LHCN-M2 (cell line): ENCODE data around the gene KCNAB1. TPM values are rescaled to one million over a fixed set of nuclear protein-coding genes. Genes with fewer than 3 reads are reported as not detected.

ENCODE experiments used
- DNase-seq: peaks from one replicate; pipeline ENCODE4 v3.0.0-alpha.2; 2012; ENCODE audit warnings: low read depth
- total RNA-seq: library from RNA; depleted of rRNA; stranded (reverse); fragments of >200 nt; gene quantifications from 2 replicates; pipeline ENCODE4 v1.2.3, GENCODE V29; 2014

Gene KCNAB1
- total RNA-seq, 1 experiment from 2014 or later = 0.57 TPM

DNA sequence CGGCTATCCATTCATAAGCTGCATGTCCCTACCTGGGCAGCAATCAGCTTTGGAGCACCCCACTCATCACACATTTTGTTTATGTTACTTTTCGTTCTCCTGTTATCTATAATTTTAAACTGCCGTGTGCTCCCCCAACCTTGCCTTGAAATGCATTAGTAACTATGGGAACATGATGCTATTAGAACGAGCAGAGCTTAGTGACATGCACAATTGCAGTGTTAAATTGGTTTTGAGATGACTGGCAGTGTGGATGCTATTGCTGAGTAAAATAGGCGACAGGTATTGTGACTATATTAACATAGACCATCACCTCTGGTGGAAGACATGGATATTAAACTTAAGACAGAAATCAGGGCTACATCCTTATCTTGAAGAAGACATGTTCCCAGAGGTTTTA lies 191.6 kb downstream of the KCNAB1 start:
- DNase-seq = no peak

DNA sequence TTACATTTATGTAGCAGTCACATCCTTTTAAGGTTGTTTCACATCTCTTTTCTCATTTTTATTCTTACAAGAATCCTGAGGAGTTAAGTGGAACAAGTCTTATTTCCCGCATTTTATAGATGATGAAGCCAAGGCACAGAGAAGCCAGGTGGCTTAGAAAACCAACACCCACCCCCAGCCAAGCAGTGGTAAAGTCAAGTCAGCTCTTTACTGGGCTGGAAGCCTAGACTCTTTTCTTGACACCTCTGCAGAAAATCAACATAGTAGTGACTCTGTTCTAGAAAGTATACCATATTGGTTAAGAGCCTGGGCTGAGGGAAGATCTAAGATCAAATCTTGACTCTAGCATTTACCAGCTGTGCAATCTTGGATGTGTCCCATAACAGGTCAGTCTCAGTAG lies 195.7 kb downstream of the KCNAB1 start:
- DNase-seq = no peak

DNA sequence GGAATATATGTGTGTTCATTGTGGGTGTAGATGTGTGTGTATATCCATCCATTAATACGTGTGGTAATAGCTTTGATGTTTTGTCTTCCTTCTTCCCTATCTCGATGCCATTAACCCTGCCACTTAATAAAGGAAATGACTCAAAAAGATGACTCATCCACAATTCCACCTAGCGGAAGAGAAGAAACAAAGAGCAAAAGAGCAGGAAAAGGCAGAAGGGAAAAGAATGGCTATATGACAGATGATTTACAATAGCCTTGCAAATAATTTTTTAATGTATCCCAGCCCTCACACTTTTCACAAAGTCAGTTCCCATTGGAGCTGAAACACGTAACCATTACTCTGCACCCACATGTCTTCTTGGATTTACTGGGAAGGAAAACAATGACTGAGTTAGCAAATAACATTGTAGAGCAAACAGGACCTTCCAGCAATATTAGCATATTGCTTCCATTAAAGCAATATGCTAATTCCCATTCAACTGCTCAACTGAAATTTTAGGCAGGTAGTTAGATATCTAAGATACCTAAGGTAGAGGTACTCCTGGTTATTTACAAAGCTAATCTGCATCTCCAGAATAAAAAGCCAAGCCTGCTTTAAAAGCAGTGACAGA lies 197.2 kb downstream of the KCNAB1 start:
- DNase-seq = peak; percentile 61

DNA sequence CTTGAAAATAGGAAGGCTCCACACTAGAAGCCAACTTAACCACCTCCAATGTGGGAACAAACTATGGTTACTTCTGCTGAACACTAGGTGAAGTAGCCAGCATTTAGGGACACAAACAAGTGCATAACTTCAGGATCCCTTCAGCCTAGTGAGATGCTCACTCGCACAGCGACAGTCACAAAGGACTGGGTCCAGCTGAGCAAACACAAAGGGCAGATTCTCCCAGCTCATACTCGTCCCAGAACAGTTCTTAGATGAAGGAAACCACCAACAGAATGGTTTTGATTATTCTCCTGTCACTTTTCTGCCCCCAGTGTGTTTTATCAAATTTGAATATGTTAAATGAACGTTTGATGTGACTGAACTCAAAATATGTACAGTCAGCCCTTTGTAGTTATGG lies 201.6 kb downstream of the KCNAB1 start:
- no peak for DNase-seq

DNA sequence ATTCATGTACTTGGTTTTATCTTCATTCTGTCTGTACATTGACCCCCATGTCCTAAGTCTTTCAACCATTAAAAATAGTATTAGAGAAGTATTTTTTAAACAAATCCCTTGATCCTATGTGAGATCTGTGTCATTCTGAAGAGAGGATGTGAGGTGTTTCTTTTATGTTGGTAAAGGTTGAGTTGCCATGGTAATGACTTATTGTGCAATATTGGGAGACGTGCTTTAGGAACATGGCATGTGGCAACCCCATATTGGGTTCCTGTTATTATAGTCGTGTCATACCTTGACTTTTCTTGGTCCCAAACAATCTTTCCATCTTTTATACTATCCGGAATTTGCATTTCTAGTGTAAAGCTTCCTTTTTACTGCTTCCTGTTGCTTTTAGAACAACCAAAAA lies 203.1 kb downstream of the KCNAB1 start:
- DNase-seq = peak; percentile 35

DNA sequence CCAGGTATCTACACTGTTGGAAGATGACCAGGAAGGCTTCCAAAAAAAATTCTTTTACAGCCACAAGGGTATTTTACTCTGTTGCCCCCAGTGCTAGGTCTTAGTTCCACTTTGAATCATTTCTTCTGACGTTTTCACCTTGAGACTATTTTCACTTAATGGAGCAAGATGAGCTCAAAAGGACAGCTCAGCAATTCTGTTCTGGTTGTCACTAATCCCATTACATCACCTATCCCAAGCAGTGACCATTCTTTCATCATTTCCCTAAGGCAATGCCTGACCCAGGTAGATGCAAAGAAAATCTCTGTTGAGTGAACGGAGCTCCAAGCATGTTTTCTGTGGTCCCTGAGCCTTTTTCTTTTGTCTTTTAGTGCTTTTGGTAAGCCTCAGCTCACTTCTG lies 210.0 kb downstream of the KCNAB1 start:
- DNase-seq = no peak

DNA sequence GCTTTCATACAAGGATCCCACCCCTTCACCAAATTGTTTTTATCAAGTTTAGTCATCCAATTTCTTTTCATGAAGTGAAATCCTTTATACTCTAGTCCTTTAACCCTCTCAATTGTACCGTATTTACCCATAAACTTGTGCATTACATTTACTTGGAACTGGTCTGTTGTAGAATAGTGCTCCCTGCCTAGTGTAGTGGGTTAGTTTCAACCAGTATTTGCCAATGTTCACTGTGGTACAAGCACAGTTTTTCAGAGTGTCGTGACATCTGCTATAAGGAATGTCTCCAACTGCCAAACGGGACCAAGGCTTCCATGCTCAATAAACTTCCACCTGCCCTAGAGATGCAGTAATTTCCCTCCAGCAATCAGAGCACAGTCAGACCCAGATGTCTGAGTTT lies 211.9 kb downstream of the KCNAB1 start:
- DNase-seq = no peak

DNA sequence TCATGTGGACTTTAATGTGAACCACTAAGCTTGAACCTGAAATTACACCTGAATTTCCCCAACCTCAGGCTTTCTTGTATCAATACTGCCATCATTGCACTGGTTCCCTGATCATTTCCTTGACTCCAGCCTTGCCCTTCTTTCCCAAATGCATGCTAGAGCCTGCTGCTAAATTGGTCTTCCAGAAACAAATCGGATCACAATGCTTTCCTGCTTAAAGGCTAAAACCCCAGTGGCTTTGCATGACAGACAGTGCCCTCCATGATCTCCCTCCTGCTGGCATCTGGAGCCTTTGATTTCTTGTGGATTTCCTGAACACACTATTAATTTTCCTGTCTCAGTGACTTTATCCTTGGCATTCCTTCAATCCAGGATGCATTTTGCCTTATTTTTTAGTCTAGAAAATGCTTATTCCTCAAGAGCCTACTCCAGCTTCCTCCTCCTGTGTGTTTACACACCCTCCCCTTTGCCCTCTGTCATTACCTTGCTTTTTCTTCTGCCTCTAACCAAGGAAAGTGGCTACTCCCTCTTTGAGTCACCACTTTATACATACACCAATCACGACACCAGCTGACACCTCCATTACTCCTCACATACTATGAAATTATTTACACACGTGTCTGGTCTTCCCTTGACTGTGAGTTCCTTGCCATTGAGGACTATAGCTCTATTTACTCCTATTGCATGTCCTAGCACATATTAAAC lies 214.6 kb downstream of the KCNAB1 start:
- no peak for DNase-seq

DNA sequence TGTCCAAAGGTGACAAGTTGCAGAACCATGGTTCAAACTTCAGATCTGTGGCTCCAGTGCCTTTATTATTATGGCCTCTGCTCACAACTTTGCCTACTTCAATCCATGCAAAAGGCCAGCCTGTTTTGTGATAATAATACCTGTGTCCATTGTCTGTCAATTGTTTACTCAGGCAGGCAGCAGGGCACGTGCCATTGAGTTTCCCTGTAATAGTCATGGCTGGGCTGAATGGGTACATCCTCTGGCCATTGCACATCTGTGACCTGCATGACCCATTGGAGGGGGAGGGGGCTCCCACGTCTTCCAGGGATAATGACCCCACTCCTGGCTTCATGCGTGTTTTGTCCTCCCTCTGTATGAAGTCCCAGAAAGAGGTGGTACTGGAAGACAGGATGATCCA lies 219.1 kb downstream of the KCNAB1 start:
- no peak for DNase-seq

DNA sequence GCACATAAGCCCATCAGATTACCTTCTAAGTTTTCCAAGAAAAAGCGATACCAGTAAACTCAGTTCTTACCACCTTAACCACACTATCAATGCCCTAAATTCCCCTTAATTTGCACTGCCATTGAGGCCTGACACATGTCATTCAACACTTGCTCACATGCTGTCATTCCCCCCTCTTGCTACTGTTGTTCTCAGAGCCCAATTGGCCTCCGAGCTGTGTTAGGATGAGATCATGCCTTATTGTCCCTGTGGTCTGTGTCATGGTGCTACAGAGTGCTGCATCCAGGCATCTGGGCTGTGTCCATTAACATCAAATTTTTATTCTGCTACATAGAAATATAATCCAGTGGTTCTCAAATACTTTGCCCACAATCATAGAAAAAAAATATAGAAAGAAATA lies 221.0 kb downstream of the KCNAB1 start:
- DNase-seq = no peak

DNA sequence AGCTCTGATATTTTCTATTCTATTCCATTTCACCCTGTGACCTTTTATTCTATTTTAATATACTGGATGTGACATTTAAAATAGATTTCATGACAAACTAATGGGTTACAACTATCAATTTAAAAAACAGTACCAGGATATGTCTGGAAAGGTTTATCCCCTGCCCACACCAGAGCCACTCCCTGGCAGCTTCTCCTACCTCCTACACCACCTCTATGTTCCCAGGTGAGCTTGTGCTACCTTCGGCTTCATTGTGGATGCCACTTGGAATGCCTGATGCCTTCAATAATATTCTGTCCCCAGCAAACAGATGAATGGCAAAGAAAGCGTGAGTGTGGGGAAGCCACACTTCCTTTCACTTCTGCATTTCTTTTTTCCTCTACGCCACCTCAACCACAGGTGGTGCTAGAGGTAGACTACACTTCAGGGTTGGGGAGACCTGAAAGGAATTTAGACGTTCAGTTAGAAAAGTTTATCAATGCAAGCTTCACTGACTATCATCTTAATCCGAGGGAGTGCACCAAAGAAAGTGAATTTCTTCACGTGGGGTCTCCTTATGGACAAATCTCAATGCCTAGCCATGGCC lies 221.5 kb downstream of the KCNAB1 start:
- no peak for DNase-seq

DNA sequence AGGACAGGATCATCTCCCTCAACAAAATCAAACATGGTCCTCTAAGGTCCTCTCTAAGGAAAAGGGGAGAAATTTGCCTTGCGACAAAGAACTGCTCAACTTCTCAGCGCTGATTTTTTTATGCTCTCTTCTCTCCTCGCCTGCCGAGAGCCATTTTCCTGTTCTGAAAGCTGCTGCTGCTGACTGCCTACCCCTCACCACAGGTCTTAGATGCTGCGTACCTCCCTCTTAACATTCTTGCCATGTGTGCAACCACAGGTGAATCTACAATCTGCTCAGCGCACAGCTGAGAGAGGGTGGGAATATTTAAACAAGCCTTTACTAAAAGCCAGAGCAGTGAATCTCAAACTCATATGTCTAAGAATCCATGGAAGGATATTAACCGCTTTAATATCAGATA lies 223.8 kb downstream of the KCNAB1 start:
- no peak for DNase-seq

DNA sequence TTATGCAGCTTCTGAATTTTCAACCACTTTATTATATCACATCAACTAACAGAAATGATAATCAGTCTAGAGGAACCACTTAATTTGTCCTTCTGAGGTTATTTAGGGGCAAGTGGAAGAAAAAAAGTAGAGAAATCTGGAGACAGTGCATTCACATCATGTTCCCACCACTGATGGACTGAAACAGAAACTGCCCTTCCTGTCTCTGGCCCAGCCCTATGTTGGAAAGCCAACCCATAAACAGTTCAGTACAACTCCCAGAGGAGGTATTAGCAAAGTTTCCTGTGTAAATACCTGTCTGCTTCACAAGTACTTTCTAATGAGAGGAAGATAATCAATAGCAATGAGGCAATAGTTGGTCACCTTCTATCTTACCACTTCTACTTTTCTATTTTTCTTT lies 228.7 kb downstream of the KCNAB1 start:
- no peak for DNase-seq

DNA sequence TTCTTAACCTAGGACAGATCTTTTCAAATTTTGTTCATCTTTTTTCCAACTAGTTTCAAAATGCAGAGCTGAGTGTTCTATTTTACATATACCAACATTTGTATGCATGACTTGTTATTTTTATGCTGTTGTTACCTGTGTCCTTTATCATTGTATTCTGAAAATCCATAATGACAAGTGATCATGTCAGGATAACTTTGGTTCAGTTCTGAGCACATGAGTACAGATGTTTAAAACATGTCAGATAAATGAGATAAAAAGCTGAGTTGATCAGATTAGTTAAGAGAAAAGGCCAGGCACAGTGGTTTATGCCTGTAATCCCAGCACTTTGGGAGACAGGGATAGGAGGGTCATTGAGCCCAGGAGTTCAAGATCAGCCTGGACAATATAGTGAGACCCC lies 229.6 kb downstream of the KCNAB1 start:
- DNase-seq = no peak

DNA sequence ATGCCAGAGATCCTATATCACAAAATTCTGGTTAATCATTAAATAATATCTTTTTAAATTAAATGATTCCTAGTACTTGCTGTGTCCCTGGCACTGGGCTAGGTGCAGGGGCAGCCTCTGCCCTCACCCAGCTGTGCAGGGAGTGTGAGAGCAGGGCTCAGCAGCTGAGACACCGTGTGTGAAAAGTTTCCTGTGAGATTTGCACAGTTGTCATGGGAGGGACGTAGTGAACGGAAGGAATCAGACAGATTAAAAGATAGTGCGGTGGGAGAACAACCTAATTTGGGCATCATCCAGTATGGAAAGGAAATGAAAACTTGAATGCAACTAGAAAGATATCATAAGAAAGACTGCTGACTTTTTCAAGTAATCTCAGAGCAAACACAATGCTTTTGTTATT lies 230.4 kb downstream of the KCNAB1 start:
- DNase-seq = no peak

DNA sequence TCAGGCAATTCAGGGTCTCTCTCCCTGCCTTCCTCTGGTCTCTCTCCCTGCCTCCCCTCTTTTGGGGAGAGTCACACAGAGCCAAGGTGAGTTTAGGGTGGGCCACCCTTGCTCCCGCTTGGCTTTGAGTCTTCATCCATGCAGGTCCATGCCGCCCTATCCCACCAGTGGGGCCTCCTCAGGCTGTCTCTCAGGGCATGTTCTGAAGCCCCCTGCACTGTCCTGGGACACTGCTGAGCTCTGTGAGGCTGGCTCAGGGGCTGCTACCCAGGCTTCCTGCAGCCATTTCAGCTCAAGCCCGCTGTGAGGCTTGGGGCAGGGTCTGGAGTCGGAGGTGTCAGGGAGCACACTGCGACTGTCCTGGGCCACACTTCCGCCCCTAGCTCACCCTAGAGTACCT lies 231.4 kb downstream of the KCNAB1 start:
- DNase-seq = no peak

DNA sequence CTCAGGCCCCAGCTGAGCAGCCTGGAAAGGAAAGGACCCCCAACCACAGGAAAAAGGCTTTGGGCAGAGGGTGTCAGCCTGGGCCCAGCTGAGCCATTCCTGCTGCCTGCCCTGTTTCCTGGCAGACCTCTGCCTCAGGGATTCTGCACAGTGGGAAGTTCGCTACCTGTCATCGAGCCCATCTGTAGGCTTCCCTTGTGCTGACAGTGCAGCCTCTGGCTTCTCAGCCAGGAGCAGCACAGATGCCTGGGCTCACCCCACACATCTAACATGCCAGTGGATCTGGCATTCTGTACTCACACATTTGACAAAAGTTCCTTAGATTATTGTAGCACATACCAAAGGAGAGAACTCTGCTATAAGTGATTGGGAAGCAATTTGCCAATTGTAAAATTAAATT lies 232.3 kb downstream of the KCNAB1 start:
- DNase-seq = no peak

DNA sequence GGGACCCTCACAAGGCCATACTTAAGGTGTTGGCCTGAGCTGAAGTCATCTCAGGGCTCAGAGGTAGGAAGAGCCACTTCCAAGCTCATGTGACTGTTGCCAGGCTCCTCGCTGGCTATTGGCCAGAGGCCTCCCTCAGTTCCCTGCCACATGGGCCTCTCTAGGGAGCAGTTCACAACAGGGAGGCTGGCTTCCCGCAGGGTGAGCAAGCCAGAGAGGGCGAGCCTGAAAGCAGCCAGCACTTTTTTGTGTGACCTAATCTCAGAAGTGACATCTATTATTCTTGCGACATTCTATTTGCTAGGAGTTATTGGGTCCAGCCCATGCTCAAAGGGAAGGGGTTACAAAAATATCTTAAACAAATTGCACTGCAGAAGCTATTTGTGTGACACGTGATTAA lies 233.2 kb downstream of the KCNAB1 start:
- no peak for DNase-seq

DNA sequence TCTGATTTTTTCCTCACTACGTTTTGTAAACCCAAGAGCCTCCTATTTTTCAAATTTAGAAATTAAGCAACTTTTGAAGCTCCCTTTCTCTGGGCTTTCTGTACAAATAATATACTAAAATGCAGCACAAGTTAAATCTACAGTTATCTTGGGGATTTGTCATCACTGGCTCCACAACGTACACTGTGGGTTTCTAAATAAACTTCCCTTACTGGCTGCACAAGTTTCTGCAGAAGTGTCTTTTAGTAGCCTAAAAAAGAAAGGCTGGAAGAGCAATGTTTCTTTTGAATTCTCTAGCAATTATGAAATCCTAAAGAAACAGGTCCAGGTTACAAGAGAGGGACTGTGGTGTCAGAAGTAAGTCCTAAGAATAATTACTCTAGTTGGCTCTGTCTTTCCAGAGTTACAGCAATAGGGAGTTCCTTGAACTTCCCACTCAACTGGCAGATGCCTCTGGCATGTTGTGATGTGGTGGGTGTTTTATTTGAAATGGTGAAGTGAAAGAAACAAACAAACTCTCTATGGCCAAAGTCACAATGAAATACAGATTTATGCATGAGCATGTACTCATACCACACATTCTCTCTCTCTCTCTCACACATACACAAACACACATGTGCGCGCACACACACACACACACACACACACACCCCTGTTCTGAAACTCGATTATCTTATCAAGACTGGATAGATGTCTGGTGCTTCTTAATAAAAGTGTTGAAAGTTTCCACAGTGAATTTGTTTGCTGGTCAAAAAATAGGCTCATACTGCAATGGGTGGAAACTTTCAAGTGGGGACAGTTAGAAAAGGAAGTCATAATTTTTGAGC lies 236.4 kb downstream of the KCNAB1 start:
- DNase-seq = no peak

DNA sequence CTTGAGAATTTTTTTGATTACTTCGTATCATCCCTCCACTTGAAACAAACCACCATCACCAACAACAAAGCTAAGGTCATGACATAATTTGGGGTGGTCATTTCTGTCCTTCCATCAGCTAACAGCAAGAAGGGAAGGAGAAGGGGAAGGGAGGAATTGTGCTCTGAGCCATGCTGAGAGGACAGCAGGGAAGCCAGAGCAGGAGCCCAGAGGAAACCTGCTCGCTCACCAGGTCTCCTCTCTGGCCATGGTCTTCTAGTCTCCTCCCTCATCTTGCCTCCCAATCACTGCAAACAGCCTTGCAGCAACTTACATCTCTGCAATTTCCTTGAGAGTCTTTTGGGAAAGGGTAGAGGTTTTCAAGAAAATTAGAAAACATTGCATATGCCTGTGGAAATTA lies 237.9 kb downstream of the KCNAB1 start:
- DNase-seq = no peak

DNA sequence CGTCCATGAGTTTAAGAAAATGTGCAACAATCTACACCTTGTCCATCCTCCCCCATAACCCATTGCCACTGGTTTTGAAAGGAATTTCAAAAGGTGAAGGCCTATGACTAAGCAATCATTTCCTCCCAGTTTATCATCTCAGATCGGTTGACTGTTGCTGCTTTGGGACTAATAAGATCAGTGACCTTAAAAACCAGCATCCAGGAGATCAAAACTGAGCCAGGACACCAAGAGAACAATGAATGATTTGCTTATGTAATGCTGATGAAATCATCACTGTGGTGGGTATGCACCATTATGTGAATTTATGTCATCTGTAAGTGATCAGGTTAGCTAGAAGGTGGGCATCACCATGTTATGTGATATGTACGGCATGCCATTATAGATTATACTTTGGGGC lies 239.0 kb downstream of the KCNAB1 start:
- DNase-seq = no peak

DNA sequence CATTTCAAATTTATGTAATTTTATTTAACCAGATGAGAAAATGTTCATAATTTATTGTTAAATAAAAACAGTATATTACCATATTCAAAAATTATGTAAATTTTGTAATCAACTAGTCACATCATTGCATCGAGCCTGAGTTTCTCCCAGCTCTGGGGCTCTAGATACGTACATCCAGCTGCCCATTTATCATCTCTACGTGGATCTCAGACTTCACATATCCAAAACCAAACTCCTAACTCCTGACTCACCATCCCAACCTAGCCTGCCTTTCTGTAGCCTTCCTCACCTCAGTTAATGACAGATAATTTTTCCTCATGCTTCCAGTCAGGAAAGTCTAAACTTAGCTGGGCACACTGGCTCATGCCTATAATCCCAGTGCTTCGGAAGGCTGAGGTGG lies 239.7 kb downstream of the KCNAB1 start:
- DNase-seq = no peak

DNA sequence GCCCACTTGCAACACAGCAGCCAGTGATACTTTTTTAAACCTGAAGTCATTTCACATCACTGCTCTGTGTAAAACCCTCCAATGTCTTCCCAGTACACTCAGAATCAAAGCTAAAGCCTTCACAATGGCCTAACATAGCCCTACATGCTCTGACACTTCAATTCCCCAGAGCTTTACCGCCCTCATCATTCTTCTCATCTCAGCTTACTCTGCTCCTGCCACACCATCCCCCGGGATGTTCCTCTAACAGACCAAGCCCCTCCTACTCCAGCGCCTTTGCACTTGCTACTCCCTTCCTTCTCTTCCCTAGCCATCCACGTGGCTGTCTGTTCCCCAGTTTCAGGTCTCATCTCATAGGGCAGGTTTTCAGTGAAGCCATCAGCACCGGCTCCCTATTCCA lies 240.6 kb downstream of the KCNAB1 start:
- no peak for DNase-seq
